ENCODE data around the gene DNAJC11. TPM values are rescaled to one million over a fixed set of nuclear protein-coding genes. Genes with fewer than 3 reads are reported as not detected.

The DNAJC11 gene
- total RNA-seq, 1 experiment from 2014 or later, result 57.3 TPM

- DNase-seq, result no peak
- intact Hi-C loops (cut with micrococcal nuclease; ENCODE audit: unreplicated experiment), result no loop called here
- CTCF ChIA-PET, result no interaction called here
- peaks cover 11% of the 10 kb centered on the region for H3K4me1 Mint-ChIP-seq (ENCODE audit: low read depth, unreplicated experiment)
- peaks cover 8% of the 10 kb centered on the region for H3K36me3 Mint-ChIP-seq (ENCODE audit: insufficient read depth, unreplicated experiment)
- TF ChIP-seq, protein P1, sequence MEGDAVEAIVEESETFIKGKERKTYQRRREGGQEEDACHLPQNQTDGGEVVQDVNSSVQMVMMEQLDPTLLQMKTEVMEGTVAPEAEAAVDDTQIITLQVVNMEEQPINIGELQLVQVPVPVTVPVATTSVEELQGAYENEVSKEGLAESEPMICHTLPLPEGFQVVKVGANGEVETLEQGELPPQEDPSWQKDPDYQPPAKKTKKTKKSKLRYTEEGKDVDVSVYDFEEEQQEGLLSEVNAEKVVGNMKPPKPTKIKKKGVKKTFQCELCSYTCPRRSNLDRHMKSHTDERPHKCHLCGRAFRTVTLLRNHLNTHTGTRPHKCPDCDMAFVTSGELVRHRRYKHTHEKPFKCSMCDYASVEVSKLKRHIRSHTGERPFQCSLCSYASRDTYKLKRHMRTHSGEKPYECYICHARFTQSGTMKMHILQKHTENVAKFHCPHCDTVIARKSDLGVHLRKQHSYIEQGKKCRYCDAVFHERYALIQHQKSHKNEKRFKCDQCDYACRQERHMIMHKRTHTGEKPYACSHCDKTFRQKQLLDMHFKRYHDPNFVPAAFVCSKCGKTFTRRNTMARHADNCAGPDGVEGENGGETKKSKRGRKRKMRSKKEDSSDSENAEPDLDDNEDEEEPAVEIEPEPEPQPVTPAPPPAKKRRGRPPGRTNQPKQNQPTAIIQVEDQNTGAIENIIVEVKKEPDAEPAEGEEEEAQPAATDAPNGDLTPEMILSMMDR (IDR thresholded peaks at IDR 0.05; ENCODE audit: unreplicated experiment), result no peak
- no peak overlapping the region for H3K4me3 Mint-ChIP-seq (ENCODE audit: low read depth, unreplicated experiment)
- H3K27ac Mint-ChIP-seq (ENCODE audit: unreplicated experiment), result no peak overlapping the region
- BruUV-seq (replicated peaks), result no TSS peak
- no peaks in the 10 kb centered on the region for H3K27me3 Mint-ChIP-seq (ENCODE audit: unreplicated experiment)
- no peaks in the 10 kb centered on the region for H3K9me3 Mint-ChIP-seq (ENCODE audit: low read depth, unreplicated experiment)
Observed at GRCh38 chr1:6695868-6696267, 5.7 kb downstream of the DNAJC11 start.

DNA sequence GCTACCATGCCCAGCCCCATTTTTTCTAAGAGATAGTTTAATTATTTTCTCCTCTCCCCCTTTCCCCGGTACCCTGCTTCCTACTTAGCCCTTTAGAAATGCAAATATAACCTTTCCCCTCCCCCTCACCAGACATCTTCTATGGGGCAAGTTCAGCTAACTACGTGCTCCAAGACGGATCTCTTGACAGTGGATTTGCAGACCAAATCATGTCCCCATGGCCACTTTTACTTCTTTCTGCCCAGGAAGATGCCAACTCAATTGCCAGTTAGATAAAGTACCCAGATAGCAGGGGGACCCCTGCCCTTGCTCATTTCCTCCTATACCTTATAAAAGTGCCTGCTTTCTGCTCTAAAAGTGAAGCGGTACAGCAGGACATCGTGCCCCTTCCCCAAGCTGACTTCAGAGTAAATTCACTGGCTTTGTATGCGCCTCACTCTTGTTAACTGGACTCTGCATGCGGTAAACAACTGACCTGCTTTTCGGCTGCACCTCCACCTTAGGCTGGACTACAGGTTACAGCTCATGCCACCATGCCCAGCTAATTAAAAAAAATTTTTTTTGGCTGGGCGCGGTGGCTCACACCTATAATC lies 7.4 kb downstream of the DNAJC11 start:
- TF ChIP-seq, protein P1 (IDR thresholded peaks at IDR 0.05; ENCODE audit: unreplicated experiment), result no peak
- no peaks in the 10 kb centered on the region for H3K27me3 Mint-ChIP-seq (ENCODE audit: unreplicated experiment)
- H3K9me3 Mint-ChIP-seq (ENCODE audit: low read depth, unreplicated experiment), result no peaks in the 10 kb centered on the region
- H3K4me3 Mint-ChIP-seq (ENCODE audit: low read depth, unreplicated experiment), result no peak overlapping the region
- H3K36me3 Mint-ChIP-seq (ENCODE audit: insufficient read depth, unreplicated experiment), result no peaks in the 10 kb centered on the region
- H3K27ac Mint-ChIP-seq (ENCODE audit: unreplicated experiment), result no peak overlapping the region
- no TSS peak for BruUV-seq (replicated peaks)
- no peak for DNase-seq
- H3K4me1 Mint-ChIP-seq (ENCODE audit: low read depth, unreplicated experiment), result peaks cover 4% of the 10 kb centered on the region
- CTCF ChIA-PET, result no interaction called here
- intact Hi-C loops (cut with micrococcal nuclease; ENCODE audit: unreplicated experiment), result no loop called here

DNA sequence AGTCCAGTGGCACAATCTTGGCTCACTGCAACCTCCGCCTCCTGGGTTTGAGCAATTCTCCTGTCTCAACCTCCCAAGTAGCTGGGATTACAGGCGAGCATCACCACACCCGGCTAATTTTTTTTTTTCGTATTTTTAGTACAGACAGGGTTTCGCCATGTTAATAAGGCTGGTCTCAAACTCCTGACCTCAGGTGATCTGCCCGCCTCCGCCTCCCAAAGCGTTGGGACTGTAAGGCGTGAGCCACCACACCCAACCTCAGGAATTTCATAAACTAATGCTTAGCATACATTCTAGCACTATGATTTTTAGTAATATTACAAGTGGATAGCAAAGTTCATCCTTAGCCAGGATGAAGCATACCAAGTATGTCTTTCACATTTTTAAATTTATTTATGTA lies 8.7 kb downstream of the DNAJC11 start:
- no peak overlapping the region for H3K27ac Mint-ChIP-seq (ENCODE audit: unreplicated experiment)
- CTCF ChIA-PET, result no interaction called here
- H3K9me3 Mint-ChIP-seq (ENCODE audit: low read depth, unreplicated experiment), result no peaks in the 10 kb centered on the region
- TF ChIP-seq, protein P1 (IDR thresholded peaks at IDR 0.05; ENCODE audit: unreplicated experiment), result no peak
- BruUV-seq (replicated peaks), result no TSS peak
- intact Hi-C loops (cut with micrococcal nuclease; ENCODE audit: unreplicated experiment), result no loop called here
- H3K4me1 Mint-ChIP-seq (ENCODE audit: low read depth, unreplicated experiment), result peaks cover 9% of the 10 kb centered on the region
- no peak for DNase-seq
- H3K27me3 Mint-ChIP-seq (ENCODE audit: unreplicated experiment), result no peaks in the 10 kb centered on the region
- H3K4me3 Mint-ChIP-seq (ENCODE audit: low read depth, unreplicated experiment), result no peak overlapping the region
- H3K36me3 Mint-ChIP-seq (ENCODE audit: insufficient read depth, unreplicated experiment), result no peaks in the 10 kb centered on the region

GRCh38 chr1:6691507-6691906 lies 10.1 kb downstream of the DNAJC11 start:
- Mint-ChIP-seq H3K4me3 (ENCODE audit: low read depth, unreplicated experiment) (no peak overlapping the region), H3K4me1 (ENCODE audit: low read depth, unreplicated experiment) (peaks cover 9% of the 10 kb centered on the region), H3K27me3 (ENCODE audit: unreplicated experiment) (no peaks in the 10 kb centered on the region), H3K36me3 (ENCODE audit: insufficient read depth, unreplicated experiment) (no peaks in the 10 kb centered on the region), H3K9me3 (ENCODE audit: low read depth, unreplicated experiment) (no peaks in the 10 kb centered on the region), H3K27ac (ENCODE audit: unreplicated experiment) (no peak overlapping the region)
- CTCF ChIA-PET, result no interaction called here
- DNase-seq, result no peak
- TF ChIP-seq, protein P1 (IDR thresholded peaks at IDR 0.05; ENCODE audit: unreplicated experiment), result no peak
- intact Hi-C loops (cut with micrococcal nuclease; ENCODE audit: unreplicated experiment), result no loop called here
- BruUV-seq (replicated peaks), result no TSS peak

Data from Calu3 (cell line).